Measurements from ENCODE around the gene GRIK5.

Gene GRIK5

DNA sequence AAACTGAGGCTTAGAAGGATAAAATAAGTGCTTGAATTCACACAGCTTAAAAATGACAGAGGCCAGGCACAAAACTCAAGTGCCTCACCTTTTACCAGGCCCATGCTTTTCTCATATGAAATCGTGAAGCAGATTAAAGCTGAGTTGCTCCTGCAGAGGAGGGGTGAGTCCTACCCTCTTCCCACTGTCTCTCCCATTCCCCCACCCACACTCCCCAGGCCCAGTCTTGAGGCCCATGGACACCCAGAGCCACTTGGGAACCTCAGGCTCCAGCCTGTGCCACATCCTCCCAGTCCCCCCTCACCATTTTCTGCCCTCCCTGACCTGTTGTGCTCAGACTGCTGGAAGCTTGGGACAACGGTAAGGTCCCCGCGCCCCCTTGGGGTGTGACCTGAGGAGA lies 23.5 kb upstream of the GRIK5 start:
- H3K9ac ChIP-seq (ENCODE audit: low read length): no peak overlapping the region
- H3K27ac ChIP-seq (ENCODE audit: low read length): no peak overlapping the region
- no peaks in the 10 kb centered on the region for H3K36me3 ChIP-seq (ENCODE audit: control insufficient read depth, low read depth, low read length)
- H3K4me3 ChIP-seq (ENCODE audit: low read length): no peak overlapping the region
- H3K27me3 ChIP-seq (ENCODE audit: control insufficient read depth, insufficient read depth, low read length): peaks cover 5% of the 10 kb centered on the region
- H3K4me1 ChIP-seq (ENCODE audit: control insufficient read depth, low read depth, low read length): peaks cover 8% of the 10 kb centered on the region
- H3K9me3 ChIP-seq (ENCODE audit: control insufficient read depth, low read depth, low read length): no peaks in the 10 kb centered on the region

DNA sequence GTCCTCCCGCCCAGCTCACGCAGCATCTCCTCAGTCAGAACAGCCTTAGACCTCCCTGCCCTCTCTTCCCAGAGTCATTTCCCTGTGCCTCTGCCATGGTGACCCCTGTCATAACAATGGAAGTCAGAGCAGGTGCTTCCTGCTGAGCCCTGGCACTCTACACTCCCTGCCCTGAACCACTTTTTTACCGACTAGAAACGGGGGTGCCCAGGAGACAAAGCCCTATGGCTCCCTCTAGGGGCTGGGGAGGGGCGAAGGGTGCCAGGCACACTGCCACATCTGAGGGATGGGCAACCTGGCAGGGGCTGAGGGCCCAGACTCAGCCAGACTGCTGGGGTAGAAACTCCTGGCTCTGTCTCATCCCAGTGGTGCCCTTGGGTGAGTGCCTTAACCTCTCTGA lies 22.3 kb upstream of the GRIK5 start:
- H3K27ac ChIP-seq (ENCODE audit: low read length): no peak overlapping the region
- no peak overlapping the region for H3K9ac ChIP-seq (ENCODE audit: low read length)
- no peak overlapping the region for H3K4me3 ChIP-seq (ENCODE audit: low read length)
- H3K9me3 ChIP-seq (ENCODE audit: control insufficient read depth, low read depth, low read length): no peaks in the 10 kb centered on the region
- peaks cover 8% of the 10 kb centered on the region for H3K4me1 ChIP-seq (ENCODE audit: control insufficient read depth, low read depth, low read length)
- no peaks in the 10 kb centered on the region for H3K36me3 ChIP-seq (ENCODE audit: control insufficient read depth, low read depth, low read length)
- peaks cover 5% of the 10 kb centered on the region for H3K27me3 ChIP-seq (ENCODE audit: control insufficient read depth, insufficient read depth, low read length)

DNA sequence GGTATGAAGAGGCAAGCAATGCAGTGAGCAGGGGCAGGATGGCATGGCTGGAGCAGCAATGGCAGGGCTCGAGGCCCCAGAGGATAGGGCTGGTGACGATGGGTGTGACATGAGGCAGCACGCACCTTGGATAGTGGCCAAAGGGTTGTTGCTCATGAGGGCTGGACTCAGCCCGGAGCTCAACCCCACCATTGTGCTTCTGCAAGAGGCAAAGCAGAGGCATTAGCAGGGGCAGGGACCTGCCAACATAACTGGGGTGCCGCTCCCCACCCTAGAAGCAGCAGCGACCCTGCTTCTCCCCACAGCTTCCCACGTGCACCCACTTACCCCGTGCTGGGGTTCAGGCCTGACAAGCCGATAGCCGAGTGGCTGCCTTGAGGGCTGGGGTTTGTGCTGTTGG lies 21.7 kb upstream of the GRIK5 start:
- H3K4me3 ChIP-seq (ENCODE audit: low read length): no peak overlapping the region
- H3K36me3 ChIP-seq (ENCODE audit: control insufficient read depth, low read depth, low read length): no peaks in the 10 kb centered on the region
- H3K4me1 ChIP-seq (ENCODE audit: control insufficient read depth, low read depth, low read length): peaks cover 8% of the 10 kb centered on the region
- peaks cover 5% of the 10 kb centered on the region for H3K27me3 ChIP-seq (ENCODE audit: control insufficient read depth, insufficient read depth, low read length)
- no peak overlapping the region for H3K9ac ChIP-seq (ENCODE audit: low read length)
- no peaks in the 10 kb centered on the region for H3K9me3 ChIP-seq (ENCODE audit: control insufficient read depth, low read depth, low read length)
- H3K27ac ChIP-seq (ENCODE audit: low read length): no peak overlapping the region

DNA sequence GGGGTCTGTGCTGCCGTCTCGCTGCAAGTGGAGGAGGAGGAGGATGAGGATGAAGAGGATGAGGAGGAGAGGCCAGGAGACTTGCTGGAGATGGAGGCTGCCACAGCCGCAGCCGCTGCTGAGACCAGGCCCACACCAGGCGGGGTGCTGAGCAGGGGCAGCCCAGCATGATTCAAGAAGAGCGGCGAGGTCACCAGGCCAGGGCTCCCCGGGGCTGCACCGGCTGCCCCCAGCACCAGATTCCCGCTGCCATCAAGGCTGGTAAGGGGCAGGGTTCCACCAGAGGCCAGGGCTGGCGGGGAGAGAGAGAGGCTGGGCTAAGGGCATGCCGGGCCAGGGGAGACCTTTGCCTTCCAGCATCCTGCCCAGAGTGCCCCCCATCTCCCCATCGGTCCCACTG lies 21.3 kb upstream of the GRIK5 start:
- Histone ChIP-seq H3K27ac (ENCODE audit: low read length) (no peak overlapping the region), H3K9me3 (ENCODE audit: control insufficient read depth, low read depth, low read length) (no peaks in the 10 kb centered on the region), H3K36me3 (ENCODE audit: control insufficient read depth, low read depth, low read length) (no peaks in the 10 kb centered on the region), H3K4me1 (ENCODE audit: control insufficient read depth, low read depth, low read length) (peaks cover 8% of the 10 kb centered on the region), H3K9ac (ENCODE audit: low read length) (no peak overlapping the region), H3K27me3 (ENCODE audit: control insufficient read depth, insufficient read depth, low read length) (peaks cover under 1% of the 10 kb centered on the region), H3K4me3 (ENCODE audit: low read length) (no peak overlapping the region)

DNA sequence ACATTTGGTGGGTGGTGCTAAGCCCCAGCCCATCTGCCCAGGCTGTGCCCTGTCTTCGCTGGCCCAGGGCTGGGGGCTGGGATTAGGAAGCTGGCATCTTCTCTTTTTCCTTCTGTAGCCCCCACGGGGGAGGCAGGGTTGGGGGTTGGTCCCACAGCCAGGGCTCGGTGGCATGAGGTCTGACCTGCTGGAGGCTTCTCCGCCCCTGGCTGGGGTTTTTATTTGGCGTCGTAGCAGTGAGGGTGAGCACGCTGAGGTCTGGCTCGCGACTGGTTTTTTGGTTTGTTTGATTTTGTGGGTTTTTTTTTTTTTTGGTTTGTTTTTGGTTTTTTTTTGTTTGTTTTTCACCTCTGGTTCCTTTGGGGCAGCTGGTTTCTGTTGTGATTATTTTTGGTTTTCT lies 20.7 kb upstream of the GRIK5 start:
- Histone ChIP-seq H3K4me1 (ENCODE audit: control insufficient read depth, low read depth, low read length) (peaks cover 8% of the 10 kb centered on the region), H3K36me3 (ENCODE audit: control insufficient read depth, low read depth, low read length) (no peaks in the 10 kb centered on the region), H3K9me3 (ENCODE audit: control insufficient read depth, low read depth, low read length) (no peaks in the 10 kb centered on the region), H3K27ac (ENCODE audit: low read length) (no peak overlapping the region), H3K9ac (ENCODE audit: low read length) (no peak overlapping the region), H3K27me3 (ENCODE audit: control insufficient read depth, insufficient read depth, low read length) (no peaks in the 10 kb centered on the region), H3K4me3 (ENCODE audit: low read length) (no peak overlapping the region)

DNA sequence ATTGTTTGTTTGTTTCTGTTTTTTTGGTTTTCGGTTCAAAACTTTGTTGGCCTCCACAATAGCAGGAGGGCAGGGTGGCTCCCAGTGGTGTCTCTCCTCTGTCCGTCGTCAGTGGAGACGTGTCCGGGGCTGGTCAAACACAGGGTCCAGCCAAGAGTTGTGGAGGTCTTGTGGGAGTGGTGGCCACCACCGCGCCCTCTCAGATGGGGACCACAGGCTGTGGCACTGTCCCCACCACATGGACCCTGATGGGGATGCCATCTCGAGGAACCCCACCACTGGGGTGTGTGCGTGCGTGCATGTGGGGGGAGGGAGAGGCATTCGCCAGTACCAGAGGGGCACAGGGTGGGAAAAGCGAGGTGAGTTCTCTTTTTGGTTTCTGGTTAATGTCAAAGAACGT lies 19.8 kb upstream of the GRIK5 start:
- Histone ChIP-seq H3K9ac (ENCODE audit: low read length) (no peak overlapping the region), H3K4me1 (ENCODE audit: control insufficient read depth, low read depth, low read length) (peaks cover 8% of the 10 kb centered on the region), H3K4me3 (ENCODE audit: low read length) (no peak overlapping the region)

DNA sequence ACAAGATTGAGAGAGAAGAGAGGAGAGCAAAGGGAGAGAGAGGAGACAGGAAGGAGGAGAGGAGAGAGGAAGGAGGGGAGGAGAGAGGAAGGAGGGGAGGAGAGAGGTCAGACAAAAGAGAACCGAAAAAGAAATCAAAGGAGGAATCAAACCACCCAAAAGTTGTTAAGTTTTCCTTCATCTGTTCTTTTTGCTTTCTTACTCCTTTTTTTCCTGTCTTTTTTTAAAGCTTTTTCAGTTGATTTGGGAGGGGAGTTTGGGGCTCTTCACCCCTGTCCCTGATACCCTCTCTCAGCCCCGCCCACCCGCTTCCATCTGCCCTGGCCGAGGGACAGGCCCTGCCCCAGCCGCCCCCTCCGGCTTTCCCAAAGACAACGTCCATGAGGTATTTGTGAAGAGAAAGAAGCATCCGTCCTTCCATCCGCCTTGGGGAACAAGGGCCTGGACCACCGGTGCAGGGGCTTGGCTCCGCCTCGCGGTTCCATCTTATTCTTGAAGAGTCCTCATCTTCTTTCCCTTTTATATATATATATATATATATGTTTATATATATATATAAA lies 19.3 kb upstream of the GRIK5 start:
- H3K4me3 ChIP-seq (ENCODE audit: low read length): no peak overlapping the region
- H3K27me3 ChIP-seq (ENCODE audit: control insufficient read depth, insufficient read depth, low read length): no peaks in the 10 kb centered on the region
- peaks cover 8% of the 10 kb centered on the region for H3K4me1 ChIP-seq (ENCODE audit: control insufficient read depth, low read depth, low read length)
- no peak overlapping the region for H3K27ac ChIP-seq (ENCODE audit: low read length)
- H3K36me3 ChIP-seq (ENCODE audit: control insufficient read depth, low read depth, low read length): no peaks in the 10 kb centered on the region
- H3K9ac ChIP-seq (ENCODE audit: low read length): no peak overlapping the region
- no peaks in the 10 kb centered on the region for H3K9me3 ChIP-seq (ENCODE audit: control insufficient read depth, low read depth, low read length)

More for the DNA sequence above, 19.8 kb upstream of the GRIK5 start:
- Histone ChIP-seq H3K36me3 (ENCODE audit: control insufficient read depth, low read depth, low read length) (no peaks in the 10 kb centered on the region), H3K9me3 (ENCODE audit: control insufficient read depth, low read depth, low read length) (no peaks in the 10 kb centered on the region), H3K27ac (ENCODE audit: low read length) (no peak overlapping the region), H3K27me3 (ENCODE audit: control insufficient read depth, insufficient read depth, low read length) (no peaks in the 10 kb centered on the region)

DNA sequence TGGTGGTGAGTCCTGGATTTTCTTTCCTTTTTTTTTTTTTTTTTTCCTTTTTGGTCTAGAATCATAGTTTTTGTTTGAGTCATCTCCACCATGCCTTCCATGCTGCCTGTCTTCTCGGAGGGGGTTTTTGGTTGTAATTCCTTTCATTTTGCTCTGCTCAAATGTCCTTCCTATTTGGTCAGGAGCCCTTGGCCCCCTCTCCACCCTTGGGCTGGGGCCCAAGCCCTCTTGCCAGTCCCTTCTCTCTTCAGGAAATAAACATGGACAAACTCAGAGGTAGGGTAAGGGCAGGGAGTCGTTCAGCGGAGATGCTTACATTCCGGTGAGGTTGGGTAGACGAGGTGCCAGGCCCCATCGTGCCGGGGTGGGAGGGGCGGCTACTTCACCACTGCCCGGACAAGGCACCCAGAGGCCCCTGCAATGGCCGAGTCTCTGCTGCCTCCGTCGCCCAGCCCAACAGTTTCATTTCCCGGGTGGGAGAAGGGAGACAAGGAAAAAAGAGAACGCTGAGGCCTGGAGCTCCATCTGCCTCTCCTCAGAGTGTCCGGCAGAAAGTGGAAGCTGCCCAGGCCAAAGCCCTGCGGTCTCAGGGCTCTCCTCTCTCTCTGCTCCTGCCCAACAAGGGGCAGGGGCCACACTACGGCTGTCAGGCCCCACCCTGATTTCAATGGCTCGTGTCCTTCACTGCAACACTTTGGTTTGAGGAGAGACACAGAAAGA lies 18.6 kb upstream of the GRIK5 start:
- H3K36me3 ChIP-seq (ENCODE audit: control insufficient read depth, low read depth, low read length): no peaks in the 10 kb centered on the region
- H3K9me3 ChIP-seq (ENCODE audit: control insufficient read depth, low read depth, low read length): no peaks in the 10 kb centered on the region
- H3K27me3 ChIP-seq (ENCODE audit: control insufficient read depth, insufficient read depth, low read length): no peaks in the 10 kb centered on the region
- no peak overlapping the region for H3K4me3 ChIP-seq (ENCODE audit: low read length)
- no peak overlapping the region for H3K9ac ChIP-seq (ENCODE audit: low read length)
- H3K4me1 ChIP-seq (ENCODE audit: control insufficient read depth, low read depth, low read length): peaks cover 8% of the 10 kb centered on the region
- no peak overlapping the region for H3K27ac ChIP-seq (ENCODE audit: low read length)

DNA sequence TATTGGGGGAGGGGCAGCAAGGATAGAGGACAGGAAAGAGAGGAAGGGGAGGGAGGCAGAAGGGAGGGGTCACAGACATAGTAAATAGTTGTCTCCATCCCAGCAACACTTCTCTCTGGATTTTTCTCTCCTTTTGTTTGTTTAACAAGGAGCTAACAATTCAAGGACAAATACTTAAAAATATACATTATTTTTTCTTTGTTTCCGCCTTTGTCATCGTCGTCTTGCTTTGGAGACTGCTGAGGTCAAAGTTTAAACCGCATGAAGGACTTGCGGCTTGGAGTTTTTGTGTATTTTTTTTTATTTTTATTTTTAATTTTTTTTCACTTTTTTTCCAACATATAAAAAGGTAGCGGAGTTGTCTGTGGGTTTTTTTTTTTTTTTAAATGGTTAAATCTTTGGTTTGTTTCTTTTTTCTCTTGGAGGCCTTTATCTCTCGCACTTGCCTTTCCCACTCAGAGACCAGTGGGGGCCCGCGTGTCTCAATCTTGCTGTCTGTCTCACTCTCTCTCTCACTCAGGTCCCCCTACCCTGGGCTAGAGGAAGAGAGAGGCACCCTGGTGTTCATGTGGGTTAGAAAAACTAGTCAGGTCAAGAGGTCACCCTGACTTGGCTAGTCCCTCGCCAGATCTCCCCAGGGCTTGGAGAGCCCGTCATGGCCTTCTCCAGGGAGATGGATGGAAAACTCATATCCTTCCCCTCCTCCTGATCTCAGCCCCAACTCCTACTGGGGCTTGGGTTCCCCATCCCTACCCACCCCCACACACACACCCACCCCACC lies 17.0 kb upstream of the GRIK5 start:
- Histone ChIP-seq H3K4me3 (ENCODE audit: low read length) (no peak overlapping the region), H3K27me3 (ENCODE audit: control insufficient read depth, insufficient read depth, low read length) (no peaks in the 10 kb centered on the region), H3K27ac (ENCODE audit: low read length) (no peak overlapping the region), H3K9ac (ENCODE audit: low read length) (no peak overlapping the region), H3K9me3 (ENCODE audit: control insufficient read depth, low read depth, low read length) (no peaks in the 10 kb centered on the region), H3K36me3 (ENCODE audit: control insufficient read depth, low read depth, low read length) (peaks cover 3% of the 10 kb centered on the region), H3K4me1 (ENCODE audit: control insufficient read depth, low read depth, low read length) (peaks cover 8% of the 10 kb centered on the region)

DNA sequence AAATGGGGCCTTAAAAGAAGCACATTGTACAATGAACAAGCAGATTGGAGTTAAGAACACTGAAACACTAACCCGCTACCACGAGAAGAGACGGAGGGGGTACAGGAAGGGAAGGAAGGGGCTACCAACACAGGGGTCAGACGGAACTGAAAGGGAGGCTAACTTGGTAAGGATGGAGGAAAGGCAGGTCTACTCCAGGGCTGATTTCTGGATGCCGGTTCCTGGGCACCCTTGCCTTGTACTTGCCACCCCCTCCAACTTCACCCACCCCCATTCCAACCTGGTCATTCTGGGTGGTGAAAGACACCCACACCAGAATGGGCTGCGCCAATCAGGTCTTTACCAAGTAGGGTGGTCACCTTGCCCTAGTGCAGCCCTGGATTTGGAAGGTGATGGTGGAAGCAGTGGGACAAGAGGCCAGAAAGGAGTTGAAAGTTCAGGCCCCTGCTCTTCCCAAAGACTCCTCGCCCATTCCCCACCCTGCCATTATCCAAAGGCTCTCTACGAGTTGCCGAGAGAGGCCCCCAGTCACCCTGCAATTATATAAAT lies 16.3 kb upstream of the GRIK5 start:
- H3K27ac ChIP-seq (ENCODE audit: low read length): no peak overlapping the region
- peaks cover 8% of the 10 kb centered on the region for H3K4me1 ChIP-seq (ENCODE audit: control insufficient read depth, low read depth, low read length)
- no peak overlapping the region for H3K4me3 ChIP-seq (ENCODE audit: low read length)
- no peaks in the 10 kb centered on the region for H3K9me3 ChIP-seq (ENCODE audit: control insufficient read depth, low read depth, low read length)
- H3K36me3 ChIP-seq (ENCODE audit: control insufficient read depth, low read depth, low read length): peaks cover 10% of the 10 kb centered on the region
- H3K9ac ChIP-seq (ENCODE audit: low read length): no peak overlapping the region
- no peaks in the 10 kb centered on the region for H3K27me3 ChIP-seq (ENCODE audit: control insufficient read depth, insufficient read depth, low read length)

DNA sequence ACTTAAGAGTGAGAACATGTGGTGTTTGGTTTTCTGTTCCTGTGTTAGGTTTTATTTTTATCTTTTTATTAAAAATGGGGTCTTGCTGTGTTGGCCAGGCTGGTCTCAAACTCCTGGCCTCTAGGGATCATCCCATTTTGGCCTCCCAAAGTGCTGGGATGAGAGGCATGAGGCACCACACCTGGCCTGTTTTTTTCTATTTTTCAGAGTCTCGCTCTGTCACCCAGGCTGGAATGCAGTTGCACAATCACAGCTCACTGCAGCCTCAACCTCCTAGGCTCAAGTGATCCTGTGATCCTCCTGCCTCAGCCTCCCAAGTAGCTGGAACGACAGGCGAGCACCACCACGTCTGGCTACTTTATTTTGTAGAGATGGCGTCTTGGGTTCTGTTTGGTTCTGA lies 13.5 kb upstream of the GRIK5 start:
- H3K9ac ChIP-seq (ENCODE audit: low read length): no peak overlapping the region
- peaks cover under 1% of the 10 kb centered on the region for H3K4me1 ChIP-seq (ENCODE audit: control insufficient read depth, low read depth, low read length)
- no peaks in the 10 kb centered on the region for H3K9me3 ChIP-seq (ENCODE audit: control insufficient read depth, low read depth, low read length)
- no peak overlapping the region for H3K4me3 ChIP-seq (ENCODE audit: low read length)
- H3K36me3 ChIP-seq (ENCODE audit: control insufficient read depth, low read depth, low read length): peaks cover 37% of the 10 kb centered on the region
- no peak overlapping the region for H3K27ac ChIP-seq (ENCODE audit: low read length)
- H3K27me3 ChIP-seq (ENCODE audit: control insufficient read depth, insufficient read depth, low read length): no peaks in the 10 kb centered on the region

Measured in iPS-18a (cell line).